Trophoblast cell (in vitro differentiated cells and primary cell): ENCODE results near the gene ARMC2.

Source experiments
- DNase-seq, 2 donors: peaks; one replicate each; pipeline ENCODE4 v3.0.0-alpha.2; 2016
- H2AFZ ChIP-seq: 2 replicates; pipeline ENCODE4 v1.6.1; 2013; ENCODE audit warnings: low read length, moderate library complexity, mild to moderate bottlenecking; ENCODE audit not compliant: insufficient read depth, poor library complexity
- H2AK5ac ChIP-seq: 2 replicates; pipeline ENCODE4 v1.6.1; 2013; ENCODE audit warnings: mild to moderate bottlenecking, low read length
- H2BK120ac ChIP-seq: 2 replicates; pipeline ENCODE4 v1.6.1; 2013; ENCODE audit warnings: low read length, mild to moderate bottlenecking, moderate library complexity; ENCODE audit not compliant: insufficient read depth, poor library complexity
- H2BK12ac ChIP-seq: 2 replicates; pipeline ENCODE4 v1.6.1; 2013; ENCODE audit warnings: mild to moderate bottlenecking, low read length, moderate library complexity
- H2BK5ac ChIP-seq: 2 replicates; pipeline ENCODE4 v1.6.1; 2013; ENCODE audit warnings: low read length, low read depth, moderate library complexity, mild to moderate bottlenecking; ENCODE audit not compliant: poor library complexity
- H3K14ac ChIP-seq: 2 replicates; pipeline ENCODE4 v1.6.1; 2013; ENCODE audit warnings: mild to moderate bottlenecking, low read length
- H3K18ac ChIP-seq: 2 replicates; pipeline ENCODE4 v1.6.1; 2013; ENCODE audit warnings: mild to moderate bottlenecking, low read length
- H3K23ac ChIP-seq: 2 replicates; pipeline ENCODE4 v1.6.1; 2013; ENCODE audit warnings: low read length
- H3K27ac ChIP-seq: 2 replicates; pipeline ENCODE4 v1.5.1; 2013; ENCODE audit warnings: low read depth, mild to moderate bottlenecking, inconsistent platforms, low read length, moderate library complexity
- H3K27me3 ChIP-seq: 2 replicates; pipeline ENCODE4 v1.6.1; 2013; ENCODE audit warnings: inconsistent platforms, mild to moderate bottlenecking, low read length, moderate library complexity; ENCODE audit not compliant: insufficient read depth
- H3K36me3 ChIP-seq, 2 experiments: 1 replicate in 1 of 2; 2 replicates in 1 of 2; pipeline ENCODE4 v1.6.1; 2013; ENCODE audit warnings: low read length in 2 of 2, mild to moderate bottlenecking in 2 of 2, moderate library complexity in 1 of 2; ENCODE audit not compliant: insufficient read depth in 2 of 2, control insufficient read depth in 1 of 2
- H3K4ac ChIP-seq: 2 replicates; pipeline ENCODE4 v1.6.1; 2013; ENCODE audit warnings: low read depth, mild to moderate bottlenecking, low read length, moderate library complexity
- H3K4me1 ChIP-seq, 2 experiments: 1 replicate in 1 of 2; 2 replicates in 1 of 2; pipeline ENCODE4 v1.6.1; 2013; ENCODE audit warnings: low read length in 2 of 2, mild to moderate bottlenecking in 2 of 2, moderate library complexity in 1 of 2; ENCODE audit not compliant: insufficient read depth in 2 of 2, control insufficient read depth in 1 of 2
- H3K4me2 ChIP-seq: 2 replicates; pipeline ENCODE4 v1.6.1; 2013; ENCODE audit warnings: inconsistent platforms, mild to moderate bottlenecking, low read length, moderate library complexity
- H3K4me3 ChIP-seq: 2 replicates; pipeline ENCODE4 v1.5.1; 2013; ENCODE audit warnings: mild to moderate bottlenecking, low read depth, low read length, inconsistent platforms
- H3K79me1 ChIP-seq: one replicate; pipeline ENCODE4 v1.6.1; 2013; ENCODE audit warnings: low read length
- H3K79me2 ChIP-seq: 2 replicates; pipeline ENCODE4 v1.6.1; 2013; ENCODE audit warnings: low read length, mild to moderate bottlenecking; ENCODE audit not compliant: control insufficient read depth, insufficient read depth, poor library complexity
- H3K9ac ChIP-seq: 2 replicates; pipeline ENCODE4 v1.6.1; 2013; ENCODE audit warnings: mild to moderate bottlenecking, low read length
- H3K9me3 ChIP-seq: 2 replicates; pipeline ENCODE4 v1.6.1; 2013; ENCODE audit warnings: low read depth, mild to moderate bottlenecking, control low read depth, inconsistent platforms, low read length; ENCODE audit not compliant: insufficient read depth
- H4K12ac ChIP-seq: 2 replicates; pipeline ENCODE4 v1.6.1; 2013; ENCODE audit warnings: low read depth, mild to moderate bottlenecking, low read length, moderate library complexity
- H4K8ac ChIP-seq: 2 replicates; pipeline ENCODE4 v1.6.1; 2013; ENCODE audit warnings: low read depth, mild to moderate bottlenecking, low read length, moderate library complexity
- H4K91ac ChIP-seq: one replicate; pipeline ENCODE4 v1.6.1; 2013; ENCODE audit warnings: low read depth, mild to moderate bottlenecking, low read length, moderate library complexity
- WGBS: extraction: QIAGEN DNeasy Blood & Tissue Kit; methylation state at CpG from one replicate; pipeline ENCODE4 v1.1.7; 2013; ENCODE audit warnings: missing lambda C conversion rate; ENCODE audit not compliant: insufficient read length, insufficient coverage; ENCODE audit errors: extremely low coverage; 5-methylcytosine and 5-hydroxymethylcytosine counted together

ARMC2 gene

DNA sequence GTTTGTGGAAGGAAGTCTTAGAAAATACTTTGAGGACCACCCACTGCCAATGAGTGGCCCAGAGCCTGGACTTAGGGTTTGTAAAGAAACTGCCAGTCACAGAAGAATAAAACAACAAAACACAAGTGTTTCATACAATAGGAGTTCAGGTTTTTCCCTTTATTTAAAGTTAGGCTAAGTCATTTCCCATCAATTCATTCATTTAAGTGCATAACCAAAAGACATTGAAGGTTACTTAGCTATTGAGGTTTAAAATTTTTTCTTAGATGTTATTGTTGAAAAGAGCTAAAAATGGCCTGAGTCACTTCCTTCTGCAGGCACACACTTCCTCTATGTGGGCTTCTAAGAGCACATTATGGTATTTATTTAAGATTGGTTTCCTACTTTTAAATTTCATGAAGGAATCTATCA, 54.2 kb downstream of the ARMC2 start:
- no peak overlapping the region for H2BK12ac ChIP-seq
- H3K4me1 ChIP-seq, result no peaks in the 10 kb centered on the region
- no peak for DNase-seq
- H3K79me2 ChIP-seq, result no peaks in the 10 kb centered on the region
- H3K4me3 ChIP-seq, result no peak overlapping the region
- no peak overlapping the region for H3K23ac ChIP-seq
- no peak overlapping the region for H2BK120ac ChIP-seq
- no peaks in the 10 kb centered on the region for H3K36me3 ChIP-seq
- no peak overlapping the region for H4K12ac ChIP-seq
- H3K14ac ChIP-seq, result no peak overlapping the region
- no peak overlapping the region for H2AFZ ChIP-seq
- no peaks in the 10 kb centered on the region for H3K27me3 ChIP-seq
- no peak overlapping the region for H3K18ac ChIP-seq
- H3K9ac ChIP-seq, result no peak overlapping the region
- H3K4me2 ChIP-seq, result no peak overlapping the region
- no peaks in the 10 kb centered on the region for H3K79me1 ChIP-seq
- no peak overlapping the region for H2AK5ac ChIP-seq
- no peak overlapping the region for H4K8ac ChIP-seq
- no peak overlapping the region for H4K91ac ChIP-seq
- no peak overlapping the region for H2BK5ac ChIP-seq
- no peak overlapping the region for H3K27ac ChIP-seq
- no peak overlapping the region for H3K4ac ChIP-seq
- no peaks in the 10 kb centered on the region for H3K9me3 ChIP-seq

DNA sequence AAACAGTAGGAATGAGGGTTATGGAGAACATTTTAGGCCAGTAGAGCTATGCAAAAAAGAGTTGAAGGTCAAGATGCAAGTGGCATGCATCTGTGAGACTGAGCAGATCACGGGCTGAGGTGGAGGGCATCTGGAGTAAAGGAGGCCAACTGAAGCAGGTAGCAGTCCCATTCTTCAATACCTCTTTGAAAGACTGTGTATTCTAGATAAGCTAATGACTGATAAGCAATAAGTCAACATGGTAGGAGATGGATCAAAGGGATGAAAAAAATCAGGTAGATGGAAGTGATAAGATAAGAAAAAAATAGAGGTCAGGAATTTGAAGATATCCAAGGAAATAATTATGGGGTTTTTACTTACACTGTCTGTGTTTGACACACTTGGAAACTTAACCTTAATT, 55.6 kb downstream of the ARMC2 start:
- Histone ChIP-seq H3K9me3 (no peaks in the 10 kb centered on the region), H3K36me3 (no peaks in the 10 kb centered on the region), H2BK12ac (no peak overlapping the region), H4K8ac (no peak overlapping the region), H3K4ac (no peak overlapping the region), H2BK120ac (no peak overlapping the region), H3K14ac (no peak overlapping the region), H4K91ac (no peak overlapping the region), H2AK5ac (no peak overlapping the region), H3K27ac (no peak overlapping the region), H3K27me3 (no peaks in the 10 kb centered on the region), H3K4me2 (no peak overlapping the region), H3K9ac (no peak overlapping the region), H4K12ac (no peak overlapping the region), H3K18ac (no peak overlapping the region), H3K23ac (peak overlapping the region; percentile 42), H2AFZ (no peak overlapping the region), H3K79me1 (no peaks in the 10 kb centered on the region), H3K4me1 (no peaks in the 10 kb centered on the region), H3K79me2 (no peaks in the 10 kb centered on the region), H3K4me3 (no peak overlapping the region), H2BK5ac (no peak overlapping the region)
- no peak for DNase-seq
- no CpG with 5 or more reads among the region's 1 CpG for WGBS

DNA sequence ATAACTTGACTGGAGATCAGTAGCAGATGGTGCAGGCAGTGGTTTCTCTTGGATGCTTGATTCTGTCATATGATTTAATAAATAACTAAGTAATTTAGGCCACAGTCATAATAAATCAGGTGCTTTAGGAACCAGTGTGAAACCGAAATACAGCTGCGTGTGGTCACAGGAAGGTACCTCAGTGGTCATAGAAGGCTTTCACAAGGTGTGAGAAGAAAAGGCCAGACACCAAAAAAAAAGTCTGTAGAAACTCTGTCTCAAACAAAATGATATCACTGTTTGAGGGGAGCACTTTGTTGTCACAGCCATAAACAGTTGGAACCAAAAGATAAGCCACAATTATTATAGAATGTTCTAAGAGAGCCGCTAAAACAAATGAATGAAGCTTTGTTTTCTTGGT, 56.5 kb downstream of the ARMC2 start:
- WGBS, result no CpG with 5 or more reads among the region's 3 CpGs
- Histone ChIP-seq H2AFZ (no peak overlapping the region), H3K18ac (no peak overlapping the region), H3K36me3 (no peaks in the 10 kb centered on the region), H2BK12ac (no peak overlapping the region), H3K4me3 (no peak overlapping the region), H4K12ac (no peak overlapping the region), H3K9me3 (no peaks in the 10 kb centered on the region), H2BK5ac (no peak overlapping the region), H3K14ac (no peak overlapping the region), H3K4ac (no peak overlapping the region), H3K23ac (no peak overlapping the region), H3K79me1 (no peaks in the 10 kb centered on the region), H4K8ac (no peak overlapping the region), H3K4me2 (no peak overlapping the region), H3K27me3 (no peaks in the 10 kb centered on the region), H4K91ac (no peak overlapping the region), H2BK120ac (no peak overlapping the region), H3K9ac (no peak overlapping the region), H3K27ac (no peak overlapping the region), H2AK5ac (no peak overlapping the region), H3K79me2 (no peaks in the 10 kb centered on the region), H3K4me1 (no peaks in the 10 kb centered on the region)
- no peak for DNase-seq

DNA sequence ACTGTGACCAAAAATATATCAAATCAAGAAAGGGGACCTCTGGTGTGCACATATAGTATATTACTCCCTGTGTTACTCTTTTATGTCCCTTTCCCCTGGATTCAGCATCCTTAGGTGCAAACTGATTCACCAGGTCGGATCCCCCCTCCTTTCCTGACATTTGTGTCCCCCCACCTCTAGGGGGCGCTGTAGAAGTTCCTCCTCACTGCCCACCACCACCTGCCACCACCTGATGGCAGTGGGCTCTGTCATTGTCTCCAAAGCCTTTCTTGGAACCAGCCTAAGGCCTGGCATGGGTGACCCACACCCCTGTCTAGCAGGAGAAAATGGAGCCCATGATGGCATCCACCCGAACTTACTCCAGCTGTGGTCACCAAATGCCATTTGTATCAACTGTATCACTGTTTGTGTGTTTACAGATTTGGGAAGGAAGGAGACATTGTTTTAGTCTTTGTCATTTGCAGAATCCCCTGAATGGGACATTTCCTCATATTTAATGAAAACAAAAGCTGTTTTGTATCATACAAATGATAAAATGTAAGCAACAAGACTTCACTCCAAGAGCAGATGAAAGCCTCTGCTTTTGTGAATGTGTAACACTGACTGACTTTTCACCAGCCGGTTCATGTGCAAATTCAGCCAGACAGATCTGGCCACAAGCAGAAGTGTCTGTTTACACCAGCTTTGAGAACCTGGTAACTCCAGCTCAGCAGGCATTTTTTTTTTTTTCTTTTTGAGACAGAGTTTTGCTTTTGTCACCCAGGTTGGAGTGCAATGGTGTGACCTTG, 66.2 kb downstream of the ARMC2 start:
- H2BK120ac ChIP-seq, result no peak overlapping the region
- no peaks in the 10 kb centered on the region for H3K27me3 ChIP-seq
- no peak overlapping the region for H4K8ac ChIP-seq
- no peak overlapping the region for H3K14ac ChIP-seq
- H3K4me1 ChIP-seq, result no peaks in the 10 kb centered on the region
- no peak overlapping the region for H2BK12ac ChIP-seq
- H4K91ac ChIP-seq, result no peak overlapping the region
- H3K79me1 ChIP-seq, result no peaks in the 10 kb centered on the region
- H2AFZ ChIP-seq, result no peak overlapping the region
- H3K27ac ChIP-seq, result no peak overlapping the region
- no peaks in the 10 kb centered on the region for H3K79me2 ChIP-seq
- no peak overlapping the region for H3K4me2 ChIP-seq
- no peak overlapping the region for H3K4ac ChIP-seq
- H3K23ac ChIP-seq, result no peak overlapping the region
- no peak overlapping the region for H3K4me3 ChIP-seq
- WGBS, result no CpG with 5 or more reads among the region's 4 CpGs
- no peaks in the 10 kb centered on the region for H3K36me3 ChIP-seq
- no peak overlapping the region for H2AK5ac ChIP-seq
- H3K9me3 ChIP-seq, result peaks cover 2% of the 10 kb centered on the region
- H3K18ac ChIP-seq, result no peak overlapping the region
- no peak overlapping the region for H2BK5ac ChIP-seq
- no peak overlapping the region for H4K12ac ChIP-seq
- peak in 1 of 2 donors; percentile 20 for DNase-seq
- H3K9ac ChIP-seq, result no peak overlapping the region
